NCI-H526 treated with DMSO at 0.1 percent for 48 hours (cell line): ENCODE measurements around the gene FKBP2.

Experiments
- DNase-seq: peaks from one replicate; lab custom pipeline; 2025; lab: John Stamatoyannopoulos, UW

The FKBP2 gene

GRCh38 chr11:64219354-64219684 lies 21.6 kb upstream of the FKBP2 start:
- DNase-seq: no peak

- no peak for DNase-seq
These were observed 21.1 kb upstream of the FKBP2 start for GRCh38 chr11:64219755-64220154.

- no peak for DNase-seq
These were observed 20.6 kb upstream of the FKBP2 start for GRCh38 chr11:64220271-64220670.

GRCh38 chr11:64220798-64221197 lies 20.1 kb upstream of the FKBP2 start:
- DNase-seq: no peak

- no peak for DNase-seq
These were observed 18.3 kb upstream of the FKBP2 start for GRCh38 chr11:64222651-64223000.

- no peak for DNase-seq
These were observed 17.8 kb upstream of the FKBP2 start for GRCh38 chr11:64223001-64223651.

- DNase-seq: no peak
These were observed 16.6 kb upstream of the FKBP2 start for GRCh38 chr11:64224151-64224890.

- DNase-seq: no peak
These were observed 15.8 kb upstream of the FKBP2 start for GRCh38 chr11:64224891-64225607.

- peak; percentile 74 for DNase-seq
These were observed 15.0 kb upstream of the FKBP2 start, which contains the start of the genes NUDT22 and TRPT1 for GRCh38 chr11:64225608-64226506. Gene NUDT22, plus strand, starts transcription at chr11:64226274. Its CDS starts 379 bp downstream, at chr11:64226653. Gene TRPT1, minus strand, starts transcription at chr11:64226186. Its CDS starts 326 bp downstream, at chr11:64225860.

- peak; percentile 40 for DNase-seq
These were observed 14.3 kb upstream of the FKBP2 start for GRCh38 chr11:64226507-64227051.

- no peak for DNase-seq
These were observed 13.4 kb upstream of the FKBP2 start for GRCh38 chr11:64227405-64227956.

GRCh38 chr11:64229090-64229743 lies 11.7 kb upstream of the FKBP2 start:
- DNase-seq: no peak

GRCh38 chr11:64229744-64230170 lies 11.1 kb upstream of the FKBP2 start:
- no peak for DNase-seq

GRCh38 chr11:64230171-64230984 lies 10.5 kb upstream of the FKBP2 start, which contains the start of gene DNAJC4:
Gene DNAJC4, plus strand, starts transcription at chr11:64230548. Its CDS starts 307 bp downstream, at chr11:64230855.
- DNase-seq: peak; percentile 97

GRCh38 chr11:64230985-64231365 lies 9.9 kb upstream of the FKBP2 start:
- DNase-seq: no peak

GRCh38 chr11:64231546-64231945 lies 9.3 kb upstream of the FKBP2 start:
- DNase-seq: no peak

GRCh38 chr11:64232182-64232966 lies 8.5 kb upstream of the FKBP2 start:
- DNase-seq: no peak

- DNase-seq: no peak
These were observed 8.0 kb upstream of the FKBP2 start for GRCh38 chr11:64232967-64233315.
